Karpas-422 (cell line): ENCODE measurements around the gene CDH3. TPM values are rescaled to one million over a fixed set of nuclear protein-coding genes. Genes with fewer than 3 reads are reported as not detected.

ENCODE experiments used
- DNase-seq: peaks from one replicate; pipeline ENCODE4 v3.0.0-alpha.2; 2015
- H2AFZ ChIP-seq: fragments of 200-600 bp; sonication (generic); 2 replicates; pipeline ENCODE4 v1.6.1; 2014; ENCODE audit warnings: antibody characterized with exemption, low read length, mixed read lengths
- H3K27ac ChIP-seq: fragments of 200-600 bp; sonication (generic); 2 replicates; pipeline ENCODE4 v1.5.1; 2014; ENCODE audit warnings: mild to moderate bottlenecking, low read length, moderate library complexity
- H3K27me3 ChIP-seq: fragments of 200-600 bp; sonication (generic); 2 replicates; pipeline ENCODE4 v1.6.1; 2014; ENCODE audit warnings: low read length, mixed read lengths
- H3K36me3 ChIP-seq: fragments of 200-600 bp; sonication (generic); 2 replicates; pipeline ENCODE4 v1.6.1; 2014; ENCODE audit warnings: low read length, mixed read lengths; ENCODE audit not compliant: insufficient read depth
- H3K4me1 ChIP-seq: fragments of 200-600 bp; sonication (generic); 2 replicates; pipeline ENCODE4 v1.6.1; 2014; ENCODE audit warnings: mild to moderate bottlenecking, low read length, mixed read lengths
- H3K4me2 ChIP-seq: fragments of 200-600 bp; sonication (generic); 2 replicates; pipeline ENCODE4 v1.6.1; 2014; ENCODE audit warnings: low read length, low read depth, mild to moderate bottlenecking; ENCODE audit not compliant: poor library complexity, severe bottlenecking
- H3K4me3 ChIP-seq: fragments of 200-600 bp; sonication (generic); 2 replicates; pipeline ENCODE4 v1.5.1; 2014; ENCODE audit warnings: mild to moderate bottlenecking, antibody characterized with exemption, low read length, mixed read lengths
- H3K79me2 ChIP-seq: fragments of 200-600 bp; sonication (generic); 2 replicates; pipeline ENCODE4 v1.6.1; 2014; ENCODE audit warnings: mild to moderate bottlenecking, low read length, mixed read lengths
- H3K9ac ChIP-seq: fragments of 200-600 bp; sonication (generic); 2 replicates; pipeline ENCODE4 v1.6.0; 2014; ENCODE audit warnings: low read length
- H3K9me2 ChIP-seq: fragments of 200-600 bp; sonication (generic), shearing (Covaris generic); replicated peaks from 2 replicates; pipeline ENCODE4 v1.6.0; 2014; ENCODE audit warnings: mild to moderate bottlenecking, low read length, moderate library complexity; ENCODE audit not compliant: insufficient read depth
- H3K9me3 ChIP-seq: fragments of 300-700, 200-600 bp; sonication (generic); 2 replicates; pipeline ENCODE4 v1.6.1; 2014; ENCODE audit warnings: low read length, mixed read lengths
- H4K20me1 ChIP-seq: fragments of 200-600 bp; sonication (generic); 2 replicates; pipeline ENCODE4 v1.6.1; 2014; ENCODE audit warnings: mild to moderate bottlenecking, antibody characterized with exemption, low read length, low read depth; ENCODE audit not compliant: insufficient read depth
- total RNA-seq: library from RNA; depleted of rRNA; stranded (reverse); fragments of >200 nt; shearing (Covaris generic); gene quantifications from 2 replicates; pipeline ENCODE4 v1.2.3, GENCODE V29; 2014; ENCODE audit warnings: low replicate concordance

CDH3 gene
- total RNA-seq, 1 experiment from 2014 or later = not detected

GRCh38 chr16:68626557-68626956, 18.6 kb upstream of the CDH3 start:
- Histone ChIP-seq H3K4me1 (no peaks in the 10 kb centered on the region), H3K79me2 (no peaks in the 10 kb centered on the region), H3K27ac (no peak overlapping the region), H3K27me3 (no peaks in the 10 kb centered on the region), H3K9me3 (no peaks in the 10 kb centered on the region), H3K4me3 (no peak overlapping the region), H3K36me3 (no peaks in the 10 kb centered on the region), H2AFZ (no peak overlapping the region), H3K9ac (no peak overlapping the region), H3K4me2 (no peak overlapping the region), H3K9me2 (no peaks in the 10 kb centered on the region), H4K20me1 (no peaks in the 10 kb centered on the region)
- no peak for DNase-seq

GRCh38 chr16:68627951-68628425, 17.1 kb upstream of the CDH3 start:
- Histone ChIP-seq H3K4me1 (no peaks in the 10 kb centered on the region), H3K4me2 (no peak overlapping the region), H3K4me3 (no peak overlapping the region), H4K20me1 (no peaks in the 10 kb centered on the region), H3K9me3 (no peaks in the 10 kb centered on the region), H3K79me2 (no peaks in the 10 kb centered on the region), H2AFZ (no peak overlapping the region), H3K36me3 (no peaks in the 10 kb centered on the region), H3K27me3 (no peaks in the 10 kb centered on the region), H3K9ac (no peak overlapping the region), H3K27ac (no peak overlapping the region), H3K9me2 (no peaks in the 10 kb centered on the region)
- no peak for DNase-seq

DNA sequence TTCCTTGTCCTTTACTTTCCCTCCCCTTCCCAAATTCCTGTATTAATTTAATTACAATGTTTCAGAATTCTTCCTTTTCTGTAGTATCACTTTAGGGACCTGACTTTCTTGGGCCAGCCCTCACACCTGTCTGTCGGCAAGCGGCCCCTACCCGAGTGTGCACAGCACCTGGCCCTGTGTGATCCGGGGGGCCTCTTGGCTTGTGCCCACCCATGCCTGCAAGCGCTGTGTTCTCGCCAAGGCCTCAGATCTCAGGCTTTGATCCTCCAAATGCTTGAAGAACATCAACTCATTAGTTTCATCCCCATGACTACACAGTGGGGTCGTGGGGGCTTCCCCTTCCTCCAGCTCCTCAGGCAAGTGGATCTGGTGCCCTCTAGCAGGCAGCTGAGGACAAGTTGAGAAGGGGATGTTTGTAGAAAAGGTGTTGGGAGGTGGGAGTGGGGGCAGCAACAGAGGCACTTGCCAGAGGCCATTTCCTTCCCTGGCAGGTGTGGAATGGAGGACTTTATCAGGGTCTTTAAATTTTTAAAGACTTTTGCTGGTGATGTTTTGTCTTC, 15.7 kb upstream of the CDH3 start:
- no peak overlapping the region for H2AFZ ChIP-seq
- H3K27me3 ChIP-seq = no peaks in the 10 kb centered on the region

GRCh38 chr16:68636064-68636560, 9.0 kb upstream of the CDH3 start:
- no peak overlapping the region for H3K27ac ChIP-seq
- H3K36me3 ChIP-seq = no peaks in the 10 kb centered on the region
- no peak overlapping the region for H2AFZ ChIP-seq
- H3K4me1 ChIP-seq = no peaks in the 10 kb centered on the region
- H3K9me3 ChIP-seq = no peaks in the 10 kb centered on the region
- no peak overlapping the region for H3K4me3 ChIP-seq
- H3K9me2 ChIP-seq = no peaks in the 10 kb centered on the region
- no peaks in the 10 kb centered on the region for H3K27me3 ChIP-seq
- H3K4me2 ChIP-seq = no peak overlapping the region
- no peaks in the 10 kb centered on the region for H4K20me1 ChIP-seq
- H3K79me2 ChIP-seq = no peaks in the 10 kb centered on the region
- H3K9ac ChIP-seq = no peak overlapping the region
- DNase-seq = no peak

More for the DNA sequence above, 15.7 kb upstream of the CDH3 start:
- Histone ChIP-seq H3K4me2 (no peak overlapping the region), H3K9me2 (no peaks in the 10 kb centered on the region), H4K20me1 (no peaks in the 10 kb centered on the region), H3K4me1 (no peaks in the 10 kb centered on the region), H3K9ac (no peak overlapping the region), H3K27ac (no peak overlapping the region), H3K36me3 (no peaks in the 10 kb centered on the region), H3K9me3 (no peaks in the 10 kb centered on the region), H3K79me2 (no peaks in the 10 kb centered on the region), H3K4me3 (no peak overlapping the region)
- no peak for DNase-seq

- no peak overlapping the region for H2AFZ ChIP-seq
- H3K4me2 ChIP-seq = no peak overlapping the region
- no peak overlapping the region for H3K9ac ChIP-seq
These were observed 8.3 kb upstream of the CDH3 start for GRCh38 chr16:68636818-68637217.

GRCh38 chr16:68640972-68641371, 4.1 kb upstream of the CDH3 start:
- Histone ChIP-seq H3K36me3 (no peaks in the 10 kb centered on the region), H3K79me2 (no peaks in the 10 kb centered on the region), H3K27ac (no peak overlapping the region), H3K9me3 (no peaks in the 10 kb centered on the region), H3K4me1 (no peaks in the 10 kb centered on the region), H2AFZ (no peak overlapping the region), H3K9ac (no peak overlapping the region), H3K9me2 (no peaks in the 10 kb centered on the region), H4K20me1 (no peaks in the 10 kb centered on the region), H3K4me3 (no peak overlapping the region), H3K27me3 (no peaks in the 10 kb centered on the region), H3K4me2 (no peak overlapping the region)
- DNase-seq = no peak

More at GRCh38 chr16:68636818-68637217, 8.3 kb upstream of the CDH3 start:
- no peaks in the 10 kb centered on the region for H3K27me3 ChIP-seq
- no peaks in the 10 kb centered on the region for H3K9me3 ChIP-seq
- H3K36me3 ChIP-seq = no peaks in the 10 kb centered on the region
- no peak overlapping the region for H3K27ac ChIP-seq
- no peaks in the 10 kb centered on the region for H3K9me2 ChIP-seq
- no peaks in the 10 kb centered on the region for H3K4me1 ChIP-seq
- no peaks in the 10 kb centered on the region for H4K20me1 ChIP-seq
- DNase-seq = no peak
- H3K79me2 ChIP-seq = no peaks in the 10 kb centered on the region
- H3K4me3 ChIP-seq = no peak overlapping the region

DNA sequence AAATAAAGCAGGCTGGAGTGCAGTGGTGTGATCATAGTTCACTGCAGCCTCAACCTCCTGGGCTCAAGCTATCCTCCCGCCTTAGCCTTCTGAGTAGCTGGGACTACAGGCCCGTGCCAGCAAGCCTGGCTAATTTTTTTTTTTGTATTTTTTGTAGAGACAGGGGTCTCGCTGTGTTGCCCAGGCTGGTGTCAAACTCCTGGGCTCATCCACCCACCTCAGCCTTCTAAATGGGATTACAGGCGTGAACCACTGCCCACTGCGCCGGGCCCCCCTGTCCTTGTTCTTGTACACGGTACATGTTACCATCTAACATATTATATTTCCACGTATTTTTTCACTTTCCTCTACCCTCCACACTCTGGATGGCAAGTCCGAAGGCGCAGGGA, 3.1 kb upstream of the CDH3 start:
- H3K4me2 ChIP-seq = no peak overlapping the region

GRCh38 chr16:68642436-68643101, 2.5 kb upstream of the CDH3 start:
- Histone ChIP-seq H4K20me1 (no peaks in the 10 kb centered on the region), H3K27ac (no peak overlapping the region), H3K79me2 (no peaks in the 10 kb centered on the region), H3K27me3 (no peaks in the 10 kb centered on the region), H2AFZ (no peak overlapping the region), H3K9me2 (no peaks in the 10 kb centered on the region), H3K4me2 (no peak overlapping the region), H3K9me3 (no peaks in the 10 kb centered on the region), H3K36me3 (no peaks in the 10 kb centered on the region), H3K4me1 (no peaks in the 10 kb centered on the region), H3K9ac (no peak overlapping the region), H3K4me3 (no peak overlapping the region)
- DNase-seq = no peak

More for the DNA sequence above, 3.1 kb upstream of the CDH3 start:
- Histone ChIP-seq H3K9me3 (no peaks in the 10 kb centered on the region), H4K20me1 (no peaks in the 10 kb centered on the region), H3K4me1 (no peaks in the 10 kb centered on the region), H3K36me3 (no peaks in the 10 kb centered on the region), H3K27me3 (no peaks in the 10 kb centered on the region), H3K27ac (no peak overlapping the region), H2AFZ (no peak overlapping the region), H3K79me2 (no peaks in the 10 kb centered on the region), H3K4me3 (no peak overlapping the region), H3K9ac (no peak overlapping the region), H3K9me2 (no peaks in the 10 kb centered on the region)
- no peak for DNase-seq
